HG03565 (cell line): Measurements from ENCODE around the gene UBE2K.
"Not testable (repeated sequence)": the region's sequence is repeated elsewhere in the genome, so short reads cannot be mapped to it uniquely, and the experiment has no call there.

Source experiments
- ATAC-seq: cut with Tn5 transposase; IDR thresholded peaks from one replicate; pipeline ENCODE4 v1.9.1; 2021; ENCODE audit warnings: mild to moderate bottlenecking, moderate library complexity; ENCODE audit not compliant: unreplicated experiment

UBE2K gene

DNA sequence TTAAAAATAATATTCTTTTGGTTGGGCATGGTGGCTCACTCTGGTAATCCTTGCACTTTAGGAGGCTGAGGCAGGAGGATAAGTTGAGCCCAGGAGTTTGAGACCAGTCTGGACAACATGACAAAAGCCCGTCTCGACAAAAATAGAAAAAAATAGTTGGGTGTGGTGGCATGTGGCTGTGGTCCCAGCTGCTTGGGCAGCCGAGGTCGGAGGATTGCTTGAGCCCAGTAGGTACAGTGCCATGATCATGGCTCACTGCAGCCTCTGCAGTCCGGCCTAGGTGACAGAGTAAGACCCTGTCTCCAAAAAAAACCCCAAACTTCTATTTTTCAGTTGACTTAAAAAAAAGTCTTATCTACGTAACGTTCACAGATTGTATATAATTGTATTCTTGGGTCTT lies 23.9 kb downstream of the UBE2K start:
- ATAC-seq: no peak

GRCh38 chr4:39729557-39729956 lies 31.6 kb downstream of the UBE2K start:
- no peak for ATAC-seq

DNA sequence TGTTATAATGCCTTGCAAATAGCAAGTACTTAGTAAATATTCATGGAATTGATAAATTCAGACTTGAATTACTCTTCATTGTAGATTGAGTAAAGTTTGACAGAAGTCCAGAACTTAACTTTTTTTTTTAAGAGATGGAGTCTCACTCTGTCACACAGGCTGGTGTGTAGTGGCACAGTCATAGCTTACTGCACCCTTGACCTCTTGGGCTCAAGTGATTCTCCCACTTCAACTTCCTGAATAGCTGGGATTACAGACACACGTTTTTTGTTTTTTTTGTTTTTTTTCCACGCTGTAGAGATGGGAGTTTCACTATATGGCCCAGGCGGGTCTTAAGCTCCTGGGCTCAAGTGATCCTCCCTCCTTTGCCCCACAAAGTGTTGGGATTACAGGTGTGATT lies 32.1 kb downstream of the UBE2K start:
- ATAC-seq: no peak

GRCh38 chr4:39731908-39732307 lies 34.0 kb downstream of the UBE2K start:
- no peak for ATAC-seq

- no peak for ATAC-seq
Observed at GRCh38 chr4:39732728-39733127, 34.8 kb downstream of the UBE2K start.

DNA sequence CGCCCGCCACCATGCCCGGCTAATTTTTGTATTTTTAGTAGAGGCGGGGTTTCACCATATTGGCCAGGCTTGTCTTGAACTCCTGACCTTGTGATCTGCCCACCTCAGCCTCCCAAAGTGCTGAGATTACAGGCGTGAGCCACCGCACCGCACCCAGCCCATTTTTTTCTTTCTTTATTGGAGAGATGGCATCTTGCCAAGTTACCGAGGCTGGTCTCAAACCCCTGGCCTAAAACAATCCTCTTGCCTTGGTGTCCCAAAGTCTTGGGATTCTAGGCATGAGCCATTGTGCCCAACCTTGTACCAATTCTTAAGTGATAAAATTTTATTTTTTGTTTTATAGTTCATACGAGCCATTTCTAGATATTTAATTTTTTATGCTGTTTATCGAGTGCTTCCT lies 41.7 kb downstream of the UBE2K start:
- ATAC-seq: not testable (repeated sequence)

- ATAC-seq: no peak
Observed at GRCh38 chr4:39741401-39741800, 43.5 kb downstream of the UBE2K start.

DNA sequence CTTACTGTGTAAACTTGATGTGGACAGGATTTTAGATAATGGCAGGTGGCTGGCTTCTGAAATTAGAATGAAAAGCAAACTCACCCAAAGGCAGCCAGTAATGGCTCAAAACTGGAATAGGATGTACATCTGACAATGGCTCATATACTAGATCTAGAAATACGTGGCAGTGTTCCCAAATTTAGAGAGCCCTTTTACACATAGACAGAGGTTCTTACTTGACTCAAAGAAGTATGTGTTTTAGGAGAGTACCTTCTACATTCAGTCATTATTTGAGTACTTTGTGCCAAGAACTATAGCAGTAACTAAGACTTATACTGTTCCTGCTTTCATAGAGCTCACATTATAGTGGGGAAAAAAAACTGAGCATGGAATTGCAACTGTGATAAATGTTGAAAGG lies 48.0 kb downstream of the UBE2K start:
- ATAC-seq: no peak

DNA sequence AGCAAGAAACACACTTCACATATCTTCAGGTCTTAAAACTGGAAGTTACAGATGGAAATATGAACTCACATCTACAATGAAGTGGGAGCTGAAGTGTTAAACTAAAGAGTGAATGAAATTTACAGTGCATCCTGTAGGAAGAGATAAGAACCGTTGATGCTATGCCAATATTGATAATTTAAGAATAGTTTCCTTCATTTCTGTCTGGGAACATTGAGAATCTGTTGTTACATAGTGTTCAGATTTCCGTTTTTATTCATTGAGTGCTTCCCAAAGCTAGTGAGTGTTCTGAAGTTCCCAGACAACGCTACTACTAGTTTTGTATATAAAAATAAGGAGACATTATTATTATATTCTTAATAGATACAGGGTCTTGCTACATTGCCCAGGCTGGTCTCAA lies 52.3 kb downstream of the UBE2K start:
- ATAC-seq: no peak

DNA sequence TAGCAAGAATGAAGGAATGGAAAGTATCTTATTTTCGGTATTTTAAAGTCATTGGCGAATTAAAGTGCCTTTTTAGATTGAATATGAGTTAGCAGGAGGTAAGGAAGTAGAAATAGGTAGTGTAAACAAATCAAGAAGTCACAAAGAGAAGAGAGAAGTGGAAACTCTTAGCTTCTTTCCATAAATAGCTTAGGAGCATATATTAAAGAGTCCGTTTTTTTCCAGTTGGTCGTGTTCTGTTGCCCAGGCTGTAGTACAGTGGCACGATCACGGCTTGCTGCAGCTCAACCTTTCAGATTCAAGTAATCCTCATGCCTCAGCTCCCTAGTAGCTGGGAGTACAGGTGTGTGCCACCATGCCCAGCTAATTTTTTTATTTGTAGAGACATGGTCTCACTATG lies 56.4 kb downstream of the UBE2K start:
- no peak for ATAC-seq

DNA sequence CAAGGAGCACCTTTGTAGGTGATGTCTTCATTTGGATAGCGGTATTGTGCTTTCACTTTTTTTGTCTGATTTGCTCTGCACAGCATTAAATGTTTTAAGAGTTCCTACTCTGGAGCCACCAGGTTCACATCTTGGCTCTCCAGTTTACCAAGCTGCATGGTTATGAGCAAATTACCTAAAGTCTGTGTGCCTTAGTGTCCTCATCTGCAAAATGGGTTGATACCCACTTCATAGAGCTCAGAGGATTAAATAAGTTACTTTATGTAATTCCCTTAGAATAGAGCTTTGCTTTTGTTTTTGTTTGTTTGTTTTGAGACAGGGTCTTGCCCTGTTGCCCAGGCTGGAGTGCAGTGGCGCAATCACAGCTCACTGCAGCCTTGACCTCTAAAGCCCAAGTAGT lies 58.2 kb downstream of the UBE2K start:
- ATAC-seq: no peak

- no peak for ATAC-seq
Observed at GRCh38 chr4:39758176-39758575, 60.2 kb downstream of the UBE2K start.

DNA sequence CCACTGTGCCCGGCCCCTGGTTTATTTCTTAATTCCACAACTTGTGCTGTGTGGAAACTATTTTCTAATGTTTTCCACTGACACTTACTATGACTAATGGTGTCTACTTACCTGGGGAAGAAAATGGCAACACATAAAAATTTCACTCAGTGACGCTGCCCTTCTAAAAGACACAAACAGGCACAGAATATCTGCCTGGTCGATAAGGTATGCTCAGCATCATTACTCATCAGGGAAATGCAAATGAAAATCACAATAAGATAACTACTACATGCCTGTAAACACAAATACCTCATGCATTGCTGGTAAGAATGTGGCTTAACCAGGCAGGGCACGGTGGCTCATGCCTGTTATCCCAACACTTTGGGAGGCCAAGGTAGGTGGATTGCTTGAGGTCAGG lies 61.6 kb downstream of the UBE2K start:
- ATAC-seq: no peak

GRCh38 chr4:39761005-39761667 lies 63.2 kb downstream of the UBE2K start:
- no peak for ATAC-seq

DNA sequence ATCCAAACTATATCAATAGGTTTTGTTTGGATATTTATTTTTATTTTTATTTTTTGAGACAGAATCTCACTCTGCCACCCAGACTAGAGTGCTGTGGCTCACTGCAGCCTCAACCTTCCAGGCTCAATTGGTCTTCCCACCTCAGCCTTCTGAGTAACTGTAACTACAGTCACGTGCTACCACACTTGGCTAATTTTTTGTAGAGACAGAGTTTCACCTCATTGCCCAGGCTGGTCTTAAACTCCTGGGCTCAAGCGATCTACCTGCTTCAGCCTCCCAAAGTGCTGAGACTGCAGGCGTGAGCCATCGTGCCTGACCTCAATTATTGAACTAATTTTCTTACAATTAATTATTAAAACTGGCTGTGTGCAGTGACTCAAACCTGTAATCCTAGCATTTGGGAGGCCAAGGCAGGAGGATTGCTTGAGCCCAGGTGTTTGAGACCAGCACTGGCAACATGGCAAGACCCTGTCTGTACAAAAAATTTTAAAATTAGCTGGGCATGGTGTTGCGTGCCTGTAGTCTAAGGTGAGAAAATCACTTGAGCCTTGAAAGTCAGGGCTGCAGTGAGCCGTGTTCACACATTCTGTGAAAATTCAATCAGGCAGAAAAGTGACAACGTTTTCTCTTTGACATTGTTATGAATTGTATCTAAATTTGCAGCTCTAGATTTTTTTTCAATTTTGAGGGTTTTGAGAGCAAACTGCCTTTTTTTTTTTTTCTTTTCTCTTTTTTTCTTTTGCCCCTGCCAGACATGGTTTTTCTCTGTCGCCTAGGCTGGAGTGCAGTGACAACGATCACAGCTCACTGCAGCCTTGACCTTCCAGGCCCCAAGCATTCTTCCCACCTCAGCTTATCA lies 66.0 kb downstream of the UBE2K start:
- ATAC-seq: peak; percentile 52

DNA sequence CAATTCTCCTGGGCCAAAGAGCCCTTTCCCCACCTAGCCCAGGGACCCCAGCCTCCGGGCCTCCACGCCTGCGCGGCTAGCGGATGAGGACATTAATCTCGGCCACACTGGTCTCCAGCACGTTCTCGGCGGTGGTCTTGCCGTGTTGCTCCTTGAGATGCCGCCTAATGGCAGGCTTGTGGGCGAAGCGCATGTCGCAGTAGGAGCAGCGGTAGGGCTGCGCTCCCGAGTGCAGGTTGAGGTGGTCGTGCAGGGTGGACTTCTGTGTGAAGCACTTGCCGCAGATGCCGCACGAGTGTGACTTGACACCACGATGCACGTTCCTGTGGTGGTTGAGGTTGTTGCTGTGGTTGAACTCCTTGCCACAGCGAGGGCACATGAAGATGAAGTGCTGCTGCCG lies 72.1 kb downstream of the UBE2K start:
- no peak for ATAC-seq

DNA sequence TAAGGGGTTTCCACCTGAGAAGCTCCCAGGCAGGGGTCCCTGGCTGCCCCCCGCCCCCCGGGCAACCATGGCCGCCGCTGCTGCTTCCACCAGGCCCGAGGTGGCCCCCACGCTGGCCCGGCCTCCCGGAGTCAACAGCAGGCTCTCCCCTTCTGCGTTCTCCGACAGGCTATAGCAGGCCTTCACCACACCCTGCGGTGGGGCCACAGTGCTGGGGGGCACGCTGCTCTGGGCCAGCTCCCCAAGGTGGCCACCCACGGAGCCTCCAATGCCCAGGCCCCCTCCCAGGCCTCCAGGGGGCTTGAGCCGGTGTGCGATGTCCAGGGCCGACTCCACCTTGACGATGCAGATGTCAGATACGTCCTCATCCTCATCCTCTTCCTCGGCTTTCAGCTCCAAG lies 72.5 kb downstream of the UBE2K start:
- ATAC-seq: no peak

- ATAC-seq: no peak
Observed at GRCh38 chr4:39770969-39771724, 73.2 kb downstream of the UBE2K start.

GRCh38 chr4:39781988-39782387 lies 84.1 kb downstream of the UBE2K start:
- not testable (repeated sequence) for ATAC-seq

- ATAC-seq: no peak
Observed at GRCh38 chr4:39785083-39785482, 87.1 kb downstream of the UBE2K start.

DNA sequence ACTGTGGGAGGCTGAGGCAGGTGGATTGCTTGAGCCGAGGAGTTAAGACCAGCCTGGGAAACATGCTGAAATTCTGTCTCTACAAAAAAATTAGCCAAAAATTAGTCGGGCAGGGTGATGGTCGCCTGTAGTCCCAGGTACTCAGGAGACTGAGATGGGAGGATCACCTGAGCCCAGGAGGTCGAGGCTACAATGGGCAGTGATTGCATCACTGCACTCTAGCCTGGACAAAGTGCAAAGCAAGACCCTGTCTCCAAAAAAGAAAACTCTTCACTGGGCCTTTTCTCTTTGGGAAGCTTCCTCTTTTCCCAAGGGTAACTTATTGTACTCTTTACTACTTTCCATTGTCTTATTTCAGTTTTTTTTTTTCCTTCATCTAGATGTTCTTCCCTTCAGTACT lies 88.9 kb downstream of the UBE2K start:
- no peak for ATAC-seq

GRCh38 chr4:39792128-39792527 lies 94.2 kb downstream of the UBE2K start:
- ATAC-seq: no peak
